ENCODE measurements around the gene TCAP.

TCAP gene

DNA sequence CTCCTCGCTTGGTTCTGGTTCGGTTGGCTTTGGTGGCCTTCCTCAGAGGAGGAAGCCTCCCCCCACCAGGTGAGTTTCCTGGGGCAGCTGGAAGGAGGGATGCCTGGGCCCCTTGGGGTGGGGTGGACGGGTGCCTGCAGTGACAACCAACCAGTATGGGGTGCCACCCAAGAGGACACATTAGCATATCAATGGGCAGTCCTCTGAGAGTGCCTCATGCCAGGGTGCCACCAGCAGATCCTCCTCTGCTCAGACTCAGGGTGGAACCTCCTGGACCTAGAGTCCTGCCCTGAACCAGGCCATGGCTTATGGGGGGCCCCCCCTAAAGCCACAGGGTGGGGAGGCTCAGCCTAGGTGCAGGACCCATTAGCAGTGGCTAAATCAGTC is 35.7 kb upstream of the TCAP start:
- DNase-seq (ENCODE audit: low read depth) = no peak
- H3K4me3 ChIP-seq (ENCODE audit: control insufficient read depth, low read depth, low read length) = no peak overlapping the region
- TF ChIP-seq, protein P1, sequence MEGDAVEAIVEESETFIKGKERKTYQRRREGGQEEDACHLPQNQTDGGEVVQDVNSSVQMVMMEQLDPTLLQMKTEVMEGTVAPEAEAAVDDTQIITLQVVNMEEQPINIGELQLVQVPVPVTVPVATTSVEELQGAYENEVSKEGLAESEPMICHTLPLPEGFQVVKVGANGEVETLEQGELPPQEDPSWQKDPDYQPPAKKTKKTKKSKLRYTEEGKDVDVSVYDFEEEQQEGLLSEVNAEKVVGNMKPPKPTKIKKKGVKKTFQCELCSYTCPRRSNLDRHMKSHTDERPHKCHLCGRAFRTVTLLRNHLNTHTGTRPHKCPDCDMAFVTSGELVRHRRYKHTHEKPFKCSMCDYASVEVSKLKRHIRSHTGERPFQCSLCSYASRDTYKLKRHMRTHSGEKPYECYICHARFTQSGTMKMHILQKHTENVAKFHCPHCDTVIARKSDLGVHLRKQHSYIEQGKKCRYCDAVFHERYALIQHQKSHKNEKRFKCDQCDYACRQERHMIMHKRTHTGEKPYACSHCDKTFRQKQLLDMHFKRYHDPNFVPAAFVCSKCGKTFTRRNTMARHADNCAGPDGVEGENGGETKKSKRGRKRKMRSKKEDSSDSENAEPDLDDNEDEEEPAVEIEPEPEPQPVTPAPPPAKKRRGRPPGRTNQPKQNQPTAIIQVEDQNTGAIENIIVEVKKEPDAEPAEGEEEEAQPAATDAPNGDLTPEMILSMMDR (IDR thresholded peaks at IDR 0.05; ENCODE audit: control insufficient read depth, insufficient read depth, low read depth, low read length, missing control alignments) = no peak

DNA sequence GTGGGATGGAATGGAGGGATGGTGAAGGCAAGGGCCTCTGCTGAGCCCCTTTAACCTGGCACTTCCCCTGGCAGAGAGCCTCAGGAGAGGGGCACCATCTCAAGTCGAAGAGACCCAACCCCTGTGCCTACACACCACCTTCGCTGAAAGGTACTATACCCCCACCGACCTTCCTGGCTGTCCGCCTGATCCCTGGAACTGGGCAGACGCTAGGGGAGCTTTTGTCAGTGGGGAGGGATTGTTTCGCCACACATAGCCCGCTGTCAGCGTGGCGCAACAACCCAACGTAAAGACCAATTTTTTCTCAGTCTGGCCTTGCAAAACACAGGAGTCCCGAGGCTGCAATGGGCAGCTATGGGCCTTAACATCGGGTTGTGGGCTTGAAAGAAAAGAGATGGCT is 35.3 kb upstream of the TCAP start:
- TF ChIP-seq, protein P1 (IDR thresholded peaks at IDR 0.05; ENCODE audit: control insufficient read depth, insufficient read depth, low read depth, low read length, missing control alignments) = no peak
- no peak for DNase-seq (ENCODE audit: low read depth)
- no peak overlapping the region for H3K4me3 ChIP-seq (ENCODE audit: control insufficient read depth, low read depth, low read length)

DNA sequence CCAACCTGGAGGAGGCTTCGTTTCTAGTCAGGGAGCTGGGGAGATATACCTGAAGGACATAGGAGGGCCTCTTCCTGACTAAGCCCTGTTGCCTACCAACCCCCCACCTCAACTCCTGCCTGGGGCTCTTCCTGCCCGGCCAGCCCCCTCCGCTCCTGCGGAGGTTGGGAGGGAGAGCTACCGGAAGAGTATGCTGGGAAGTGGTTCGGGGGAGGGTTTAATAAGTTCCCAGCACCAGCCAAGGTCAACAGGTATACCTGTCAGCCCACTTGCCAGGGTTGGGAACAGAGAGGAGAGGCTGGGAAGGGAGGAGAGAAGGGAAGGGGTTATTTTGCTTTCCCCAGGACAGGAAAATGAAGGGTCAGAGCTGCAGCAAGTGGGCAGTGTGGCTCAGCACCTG is 33.7 kb upstream of the TCAP start:
- no peak overlapping the region for H3K4me3 ChIP-seq (ENCODE audit: control insufficient read depth, low read depth, low read length)
- TF ChIP-seq, protein P1 (IDR thresholded peaks at IDR 0.05; ENCODE audit: control insufficient read depth, insufficient read depth, low read depth, low read length, missing control alignments) = no peak
- DNase-seq (ENCODE audit: low read depth) = no peak

DNA sequence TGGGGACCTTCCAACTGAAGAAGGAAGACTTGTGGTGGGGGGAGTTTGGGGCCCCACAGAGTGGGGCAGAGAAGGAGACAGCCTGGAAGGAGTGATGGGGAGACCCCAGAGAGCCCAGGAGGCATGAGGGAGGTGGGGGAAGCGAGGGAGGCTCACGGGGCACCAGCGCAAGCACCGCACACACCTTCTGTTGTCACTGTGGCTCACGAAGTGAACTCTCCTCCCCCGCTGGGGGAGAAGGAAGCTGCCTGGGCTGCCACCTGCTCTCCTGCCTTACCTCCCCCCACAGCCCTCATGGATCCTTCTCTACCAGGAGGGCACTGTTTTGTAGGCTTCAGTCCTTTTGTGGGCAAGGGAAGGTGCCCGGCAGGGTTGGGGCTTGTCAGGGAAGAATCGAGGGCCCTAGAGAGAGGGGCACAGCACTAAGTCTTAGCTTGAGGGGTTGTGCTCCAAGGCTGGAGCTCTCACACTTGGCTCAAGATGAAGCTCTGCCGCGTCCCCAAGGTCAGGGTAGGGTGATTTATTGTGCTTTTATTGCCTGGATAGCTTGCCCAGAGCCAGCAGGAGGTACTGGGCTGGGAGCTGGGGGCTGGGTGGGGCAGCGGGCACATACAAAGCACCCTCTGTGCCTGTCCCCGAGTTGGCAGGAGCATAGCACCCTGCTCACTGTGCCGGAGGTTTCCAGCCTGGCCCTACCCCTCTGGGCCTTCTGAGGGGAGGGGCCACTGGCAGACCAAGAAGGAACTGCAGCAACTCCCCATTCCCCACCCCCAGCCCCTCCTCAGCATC is 32.8 kb upstream of the TCAP start:
- no peak for DNase-seq (ENCODE audit: low read depth)
- TF ChIP-seq, protein P1 (IDR thresholded peaks at IDR 0.05; ENCODE audit: control insufficient read depth, insufficient read depth, low read depth, low read length, missing control alignments) = no peak
- no peak overlapping the region for H3K4me3 ChIP-seq (ENCODE audit: control insufficient read depth, low read depth, low read length)

DNA sequence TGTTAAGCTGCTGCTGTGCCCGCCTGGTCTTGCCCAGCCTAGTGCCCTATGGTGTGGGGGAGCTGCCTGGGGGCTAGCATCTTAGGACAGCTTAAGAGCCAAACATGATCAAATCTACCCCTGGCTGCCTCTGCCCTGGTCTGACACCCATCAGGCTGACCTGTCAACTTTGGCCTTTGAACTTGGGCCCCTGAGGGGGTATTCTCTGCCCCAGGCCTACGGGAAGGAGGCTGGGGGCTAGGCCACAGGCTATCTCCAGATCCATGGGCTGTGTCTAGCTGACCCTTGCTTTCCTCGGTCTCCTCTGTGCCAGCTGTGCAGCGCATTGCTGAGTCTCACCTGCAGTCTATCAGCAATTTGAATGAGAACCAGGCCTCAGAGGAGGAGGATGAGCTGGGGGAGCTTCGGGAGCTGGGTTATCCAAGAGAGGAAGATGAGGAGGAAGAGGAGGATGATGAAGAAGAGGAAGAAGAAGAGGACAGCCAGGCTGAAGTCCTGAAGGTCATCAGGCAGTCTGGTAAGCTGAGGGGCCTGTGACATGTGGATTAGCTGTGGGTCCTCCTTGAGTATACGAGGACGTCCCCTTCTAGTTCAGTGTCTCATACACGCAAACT is 31.5 kb upstream of the TCAP start:
- TF ChIP-seq, protein P1 (IDR thresholded peaks at IDR 0.05; ENCODE audit: control insufficient read depth, insufficient read depth, low read depth, low read length, missing control alignments) = no peak
- no peak for DNase-seq (ENCODE audit: low read depth)
- H3K4me3 ChIP-seq (ENCODE audit: control insufficient read depth, low read depth, low read length) = no peak overlapping the region

DNA sequence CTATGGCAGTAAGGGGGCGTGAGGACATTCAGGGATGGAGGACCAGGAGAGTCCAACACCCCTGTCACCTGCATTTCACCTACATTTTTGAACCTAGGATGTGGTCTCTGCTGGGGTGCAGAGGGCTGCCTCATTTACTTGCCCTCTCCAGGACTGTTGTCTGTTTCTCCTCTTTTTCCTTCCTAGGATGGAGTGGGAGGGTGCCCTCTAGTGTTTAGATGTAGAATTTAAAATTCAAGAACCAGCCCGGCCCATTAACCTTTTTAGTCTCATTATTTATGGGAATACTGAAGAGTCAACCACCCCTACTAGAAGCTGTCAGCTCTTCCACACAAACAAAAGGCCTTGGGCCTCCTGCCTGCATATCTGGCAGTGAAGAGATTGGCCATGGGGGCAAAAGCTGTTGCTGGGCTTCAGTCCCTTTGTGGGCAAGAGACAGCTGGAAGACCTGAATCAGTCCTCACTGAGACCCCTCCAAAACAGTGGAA is 30.7 kb upstream of the TCAP start:
- no peak for DNase-seq (ENCODE audit: low read depth)
- TF ChIP-seq, protein P1 (IDR thresholded peaks at IDR 0.05; ENCODE audit: control insufficient read depth, insufficient read depth, low read depth, low read length, missing control alignments) = peak; percentile 73
- no peak overlapping the region for H3K4me3 ChIP-seq (ENCODE audit: control insufficient read depth, low read depth, low read length)
